GM10266 (cell line): ENCODE measurements around the gene RNF34.

Source experiments
- DNase-seq: peaks from one replicate; pipeline ENCODE4 v3.0.0; 2012; ENCODE audit errors: extremely low spot score
- CTCF ChIP-seq: IDR thresholded peaks from 2 replicates; pipeline ENCODE4 v1.5.1; 2012; ENCODE audit warnings: mild to moderate bottlenecking, low read depth; ENCODE audit not compliant: control insufficient read depth, insufficient read depth; ENCODE audit errors: missing control alignments

RNF34 gene

GRCh38 chr12:121467638-121468498 is 68.0 kb downstream of the RNF34 start:
- no peak for DNase-seq
- TF ChIP-seq CTCF, result no peak

- no peak for TF ChIP-seq CTCF
- DNase-seq, result no peak
Measured at GRCh38 chr12:121468499-121468801, 68.5 kb downstream of the RNF34 start.

DNA sequence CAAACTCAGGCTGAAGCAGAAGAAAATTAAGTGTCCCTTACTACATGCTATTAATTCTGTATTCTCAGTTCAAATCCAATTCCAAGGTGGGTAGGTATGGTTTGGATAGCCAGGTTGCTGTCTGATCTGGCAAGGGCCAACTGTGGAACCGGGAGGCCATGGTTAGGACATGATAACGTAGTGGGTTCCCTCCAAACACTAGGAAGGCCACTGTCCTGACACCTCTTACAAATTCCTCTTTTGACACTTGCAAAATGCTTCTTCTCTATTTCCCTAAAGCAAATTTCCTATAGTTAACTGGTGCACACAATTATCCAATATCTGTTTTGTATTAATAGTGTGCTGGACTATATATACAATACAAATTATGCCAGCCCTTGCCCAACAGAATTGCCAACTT is 70.8 kb downstream of the RNF34 start:
- TF ChIP-seq CTCF, result no peak
- no peak for DNase-seq

DNA sequence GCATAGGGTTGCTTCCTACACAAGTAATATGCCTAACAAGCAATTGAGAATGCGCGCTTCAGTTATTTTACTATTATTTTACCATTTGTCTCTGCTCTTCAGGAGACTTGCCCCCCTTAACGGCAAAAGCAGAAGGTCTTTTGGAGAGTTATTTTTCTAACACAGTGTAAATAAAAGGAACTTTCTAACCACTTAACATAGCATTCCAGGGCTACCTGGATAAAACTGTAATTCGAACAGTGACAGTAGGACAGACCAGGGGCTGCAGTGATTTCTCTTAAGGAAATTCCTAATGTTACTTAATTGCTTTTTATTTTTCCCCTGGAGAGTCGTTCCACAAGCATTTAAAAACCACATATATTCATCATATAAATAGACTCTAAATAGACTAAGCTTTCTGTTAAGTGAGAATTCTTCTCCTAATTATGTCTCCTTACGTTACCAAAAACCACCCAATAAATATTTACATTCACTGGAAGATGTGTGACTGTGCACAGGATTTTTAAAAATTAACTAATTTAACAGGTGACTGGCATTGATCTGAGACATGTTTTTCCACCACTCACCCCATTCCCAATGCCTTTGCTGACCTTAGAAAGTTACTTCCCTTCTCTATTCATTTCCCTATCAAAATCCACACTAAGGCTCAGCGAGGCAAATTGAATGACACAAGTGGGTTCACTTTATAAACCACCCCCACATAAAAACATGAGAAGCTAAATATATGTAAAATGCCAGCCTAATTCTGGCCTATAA is 72.4 kb downstream of the RNF34 start:
- no peak for TF ChIP-seq CTCF
- DNase-seq, result no peak
